22Rv1 (cell line): ENCODE measurements around the gene COL8A1.

Source experiments
- H3K27ac ChIP-seq: fragments of 450-650 bp; 2 replicates; pipeline ENCODE4 v1.5.1; 2017
- ZFX ChIP-seq: fragments of 450-650 bp; IDR thresholded peaks from 2 replicates; pipeline ENCODE4 v1.6.1; 2017; ENCODE audit warnings: antibody characterized with exemption, borderline replicate concordance
- TF ChIP-seq, protein P1 (sequence below): fragments of 450-650 bp; IDR thresholded peaks from 2 replicates; pipeline ENCODE4 v1.5.1; 2017; ENCODE audit warnings: mild to moderate bottlenecking

The COL8A1 gene

DNA sequence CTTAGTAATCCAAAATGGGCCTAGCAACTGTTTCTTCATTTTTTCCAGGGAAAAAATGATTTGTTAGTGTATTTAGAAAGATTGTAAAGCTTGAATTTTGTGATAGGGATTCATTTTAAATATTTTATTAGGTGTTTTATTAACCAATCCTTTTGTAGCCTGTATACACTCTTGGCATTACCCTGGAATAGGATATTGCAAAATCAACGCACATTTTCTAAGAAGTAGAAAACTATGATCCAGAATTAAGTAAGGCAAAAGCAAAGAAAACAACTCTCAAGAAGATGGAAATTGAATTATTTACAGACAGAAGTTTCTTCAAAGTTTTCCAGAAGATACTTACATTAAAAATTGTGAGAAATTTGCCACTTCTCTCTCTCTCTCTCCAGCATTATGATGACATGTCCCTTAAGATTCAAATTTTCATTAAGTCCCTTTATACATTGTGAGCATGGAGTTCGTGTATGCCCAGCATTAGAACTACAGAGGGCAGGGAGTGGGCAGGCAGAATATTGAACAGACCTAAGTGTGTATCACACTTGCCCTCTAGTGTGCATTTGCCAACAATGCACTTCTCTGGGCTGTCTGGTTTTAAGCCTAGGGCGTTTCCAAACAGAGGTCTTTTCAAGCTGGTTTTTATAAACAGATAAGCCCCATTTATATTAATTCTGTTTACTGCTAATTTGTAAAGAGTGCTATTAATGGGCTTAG is 150.8 kb downstream of the COL8A1 start:
- no peak for TF ChIP-seq ZFX
- TF ChIP-seq, protein P1, sequence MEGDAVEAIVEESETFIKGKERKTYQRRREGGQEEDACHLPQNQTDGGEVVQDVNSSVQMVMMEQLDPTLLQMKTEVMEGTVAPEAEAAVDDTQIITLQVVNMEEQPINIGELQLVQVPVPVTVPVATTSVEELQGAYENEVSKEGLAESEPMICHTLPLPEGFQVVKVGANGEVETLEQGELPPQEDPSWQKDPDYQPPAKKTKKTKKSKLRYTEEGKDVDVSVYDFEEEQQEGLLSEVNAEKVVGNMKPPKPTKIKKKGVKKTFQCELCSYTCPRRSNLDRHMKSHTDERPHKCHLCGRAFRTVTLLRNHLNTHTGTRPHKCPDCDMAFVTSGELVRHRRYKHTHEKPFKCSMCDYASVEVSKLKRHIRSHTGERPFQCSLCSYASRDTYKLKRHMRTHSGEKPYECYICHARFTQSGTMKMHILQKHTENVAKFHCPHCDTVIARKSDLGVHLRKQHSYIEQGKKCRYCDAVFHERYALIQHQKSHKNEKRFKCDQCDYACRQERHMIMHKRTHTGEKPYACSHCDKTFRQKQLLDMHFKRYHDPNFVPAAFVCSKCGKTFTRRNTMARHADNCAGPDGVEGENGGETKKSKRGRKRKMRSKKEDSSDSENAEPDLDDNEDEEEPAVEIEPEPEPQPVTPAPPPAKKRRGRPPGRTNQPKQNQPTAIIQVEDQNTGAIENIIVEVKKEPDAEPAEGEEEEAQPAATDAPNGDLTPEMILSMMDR: peak; percentile 81
- no peak overlapping the region for H3K27ac ChIP-seq

DNA sequence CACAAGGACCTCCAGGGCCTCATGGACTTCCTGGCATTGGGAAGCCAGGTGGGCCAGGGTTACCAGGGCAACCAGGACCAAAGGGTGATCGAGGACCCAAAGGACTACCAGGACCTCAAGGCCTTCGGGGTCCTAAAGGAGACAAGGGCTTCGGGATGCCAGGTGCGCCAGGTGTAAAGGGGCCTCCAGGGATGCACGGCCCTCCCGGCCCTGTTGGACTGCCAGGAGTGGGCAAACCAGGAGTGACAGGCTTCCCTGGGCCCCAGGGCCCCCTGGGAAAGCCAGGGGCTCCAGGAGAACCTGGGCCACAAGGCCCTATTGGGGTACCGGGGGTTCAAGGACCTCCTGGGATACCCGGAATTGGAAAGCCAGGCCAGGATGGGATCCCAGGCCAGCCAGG is 156.1 kb downstream of the COL8A1 start:
- H3K27ac ChIP-seq: no peak overlapping the region
- TF ChIP-seq, protein P1: no peak
- TF ChIP-seq ZFX: no peak

DNA sequence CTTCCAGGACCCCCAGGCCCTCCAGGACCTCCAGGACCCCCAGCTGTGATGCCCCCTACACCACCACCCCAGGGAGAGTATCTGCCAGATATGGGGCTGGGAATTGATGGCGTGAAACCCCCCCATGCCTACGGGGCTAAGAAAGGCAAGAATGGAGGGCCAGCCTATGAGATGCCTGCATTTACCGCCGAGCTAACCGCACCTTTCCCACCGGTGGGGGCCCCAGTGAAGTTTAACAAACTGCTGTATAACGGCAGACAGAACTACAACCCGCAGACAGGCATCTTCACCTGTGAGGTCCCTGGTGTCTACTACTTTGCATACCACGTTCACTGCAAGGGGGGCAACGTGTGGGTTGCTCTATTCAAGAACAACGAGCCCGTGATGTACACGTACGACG is 157.2 kb downstream of the COL8A1 start:
- TF ChIP-seq, protein P1: no peak
- no peak for TF ChIP-seq ZFX
- no peak overlapping the region for H3K27ac ChIP-seq

DNA sequence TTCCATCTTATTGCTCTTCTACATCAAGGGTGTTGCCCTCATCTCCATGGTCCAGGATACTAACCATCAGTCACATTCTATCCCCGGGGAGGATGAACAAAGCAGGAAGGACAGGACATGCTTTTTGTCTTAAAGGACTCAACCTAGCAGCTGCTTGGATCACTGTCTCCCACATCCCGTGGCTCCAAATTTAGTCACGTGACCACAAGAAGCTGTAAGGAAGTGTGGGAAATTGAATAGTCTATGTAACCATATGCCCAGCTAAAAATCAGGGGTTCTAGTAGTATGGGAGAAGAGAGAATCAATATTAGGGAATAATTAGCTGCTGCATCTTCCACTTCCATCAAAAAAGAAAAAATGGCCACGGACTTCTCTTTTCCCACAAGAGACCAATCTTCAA is 161.0 kb downstream of the COL8A1 start:
- H3K27ac ChIP-seq: no peak overlapping the region
- TF ChIP-seq ZFX: no peak
- TF ChIP-seq, protein P1: no peak

DNA sequence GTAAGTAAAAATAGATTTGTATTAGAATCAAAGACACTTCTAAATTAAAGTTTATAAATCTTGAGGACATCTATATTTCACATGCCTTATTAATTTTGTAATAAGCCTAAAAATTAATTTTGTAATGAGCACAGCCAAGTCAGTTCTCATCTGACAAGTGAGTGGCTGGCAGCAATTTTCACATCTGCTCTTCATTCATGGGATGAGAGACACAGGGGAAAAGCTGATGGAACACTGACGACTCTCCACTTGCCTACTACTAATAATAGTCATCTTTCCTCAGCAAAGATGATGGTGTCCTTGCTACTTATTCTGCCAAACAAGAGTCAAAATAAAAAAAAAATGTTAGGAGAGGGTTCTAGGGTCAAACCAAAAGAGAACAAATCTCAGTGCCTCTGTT is 164.9 kb downstream of the COL8A1 start:
- TF ChIP-seq, protein P1: no peak
- TF ChIP-seq ZFX: no peak

DNA sequence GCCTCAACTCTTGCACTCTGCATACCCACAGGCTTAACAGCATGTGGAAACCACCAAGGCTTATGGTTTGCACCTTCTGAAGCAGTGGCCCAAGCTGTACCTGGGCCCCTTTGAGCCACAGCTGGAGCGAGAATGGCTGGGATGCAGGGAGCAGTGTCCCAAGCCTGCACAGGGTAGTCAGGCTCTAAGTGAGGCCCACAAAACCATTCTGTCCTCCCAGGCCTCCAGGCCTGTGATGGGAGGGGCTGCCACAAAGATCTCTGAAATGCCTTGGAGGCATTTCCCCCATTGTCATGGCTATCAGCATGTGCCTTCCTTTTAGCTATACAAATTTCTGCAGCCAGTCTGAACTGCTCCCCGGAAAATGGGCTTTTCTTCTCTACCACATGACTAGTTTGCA is 166.8 kb downstream of the COL8A1 start:
- H3K27ac ChIP-seq: no peak overlapping the region
- no peak for TF ChIP-seq ZFX
- TF ChIP-seq, protein P1: no peak

More for the DNA sequence above, 164.9 kb downstream of the COL8A1 start:
- H3K27ac ChIP-seq: no peak overlapping the region

DNA sequence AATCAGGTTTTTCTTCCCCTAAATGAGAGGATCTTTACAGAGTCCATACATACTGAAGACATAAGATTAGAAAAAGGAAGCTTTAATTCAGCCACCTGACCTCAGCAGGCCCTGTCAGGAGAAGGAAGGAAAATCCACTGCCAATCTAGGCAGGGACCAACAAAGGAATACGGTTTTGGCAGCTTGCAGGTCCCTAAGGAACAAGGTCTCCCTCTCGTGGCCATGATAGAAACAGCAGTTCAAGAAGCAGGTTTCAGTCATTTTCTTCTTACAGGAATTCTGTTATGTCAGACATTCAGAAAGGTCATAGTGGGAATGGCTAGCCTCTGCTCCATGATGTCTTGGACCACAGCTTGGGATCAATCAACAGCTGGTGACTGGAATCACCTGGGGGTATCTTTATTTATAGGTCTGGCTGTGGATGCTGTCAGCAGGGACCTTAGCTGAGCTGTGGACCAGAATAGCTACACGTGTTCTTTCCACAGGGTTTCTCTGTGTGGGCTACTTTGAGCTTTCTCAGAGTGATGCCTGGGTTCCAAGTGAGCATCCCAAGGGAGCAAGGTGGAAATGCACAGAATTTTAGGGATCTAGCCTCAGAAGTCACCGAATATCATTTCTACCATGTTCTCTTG is 169.9 kb downstream of the COL8A1 start:
- no peak overlapping the region for H3K27ac ChIP-seq
- TF ChIP-seq ZFX: no peak
- TF ChIP-seq, protein P1: peak; percentile 90
